Transverse colon (tissue), 4 donors: ENCODE results near the gene MAP4K2. TPM values are rescaled to one million over a fixed set of nuclear protein-coding genes. Genes with fewer than 3 reads are reported as not detected.
A peak's percentile ranks its signal among the peaks of the same experiment; 100 is the strongest.

Experiments
- DNase-seq: peaks from one replicate; pipeline ENCODE4 v3.0.0-alpha.2; 2019
- H3K27ac ChIP-seq, 4 donors: fragments of 200-600 bp; sonication (generic); 2 replicates each; pipeline ENCODE4 v1.5.1; 2016 to 2018; ENCODE audit warnings: inconsistent platforms in 4 of 4
- H3K27me3 ChIP-seq: fragments of 200-600 bp; sonication (generic); 2 replicates; pipeline ENCODE4 v1.5.1; 2017; ENCODE audit warnings: inconsistent platforms
- H3K36me3 ChIP-seq, 4 donors: fragments of 200-600 bp; sonication (generic); 2 replicates each; pipeline ENCODE4 v1.5.1; 2017 to 2019; ENCODE audit warnings: inconsistent platforms in 4 of 4
- H3K4me1 ChIP-seq, 4 donors: fragments of 200-600 bp; sonication (generic); 2 replicates each; pipeline ENCODE4 v1.5.1; 2017 to 2020; ENCODE audit warnings: inconsistent platforms in 4 of 4
- H3K4me3 ChIP-seq, 4 donors: fragments of 200-600 bp; sonication (generic); 1 replicate in 1 of 4; 2 replicates in 3 of 4; pipeline versions ENCODE4 v1.5.1 to v1.6.1; 2017 to 2019; ENCODE audit warnings: inconsistent platforms in 4 of 4
- H3K9me3 ChIP-seq, 2 donors: fragments of 200-600 bp; sonication (generic); 2 replicates each; pipeline ENCODE4 v1.5.1; 2017 to 2019; ENCODE audit warnings: inconsistent platforms in 2 of 2
- CTCF ChIP-seq, 5 experiments: fragments of 200-600 bp in 3 of 5; fragments of 450-650 bp in 2 of 5; sonication (generic) in 3 of 5; IDR thresholded peaks; 1 replicate in 2 of 5; 2 replicates in 3 of 5; pipeline ENCODE4 v1.5.1; 2016 to 2017; ENCODE audit warnings: antibody characterized with exemption in 5 of 5, inconsistent platforms in 3 of 5, mild to moderate bottlenecking in 2 of 5, moderate library complexity in 1 of 5
- EP300 ChIP-seq: sonication (generic); formaldehyde crosslinking; IDR thresholded peaks from one replicate; pipeline ENCODE4 v1.6.1; 2017; ENCODE audit warnings: antibody characterized with exemption, low read depth
- POLR2A ChIP-seq: fragments of 450-650 bp; IDR thresholded peaks from one replicate; pipeline ENCODE4 v1.6.1; 2016; ENCODE audit warnings: antibody characterized with exemption, mild to moderate bottlenecking, moderate library complexity
- POLR2AphosphoS5 ChIP-seq, 3 donors: sonication (generic); formaldehyde crosslinking; IDR thresholded peaks; one replicate each; pipeline ENCODE4 v1.6.1; 2016; ENCODE audit warnings: antibody characterized with exemption in 3 of 3
- WGBS, 2 donors: methylation state at CpG; one replicate each; pipeline ENCODE4 v1.1.5; 2018; ENCODE audit warnings: low coverage in 1 of 2; 5-methylcytosine and 5-hydroxymethylcytosine counted together
- in situ Hi-C, 4 donors: fragments of 200-750 bp; cut with MboI; loops; one replicate each; pipeline versions ENCODE4 v1.15.0 to v1.15.1; 2017; ENCODE audit warnings: low sequenced_read_pairs in 3 of 4, low pct_ligation_motif_present in 1 of 4, low pct_unique_long_range_greater_than_20kb in 1 of 4
- intact Hi-C: fragments of 100-400 bp; cut with DNase I; formaldehyde crosslinking; loops from one replicate; pipeline ENCODE4 v1.15.1; 2023; ENCODE audit warnings: low total_unique reads
- total RNA-seq, 4 donors: library from RNA; depleted of rRNA; stranded (reverse); fragments of >200 nt; gene quantifications; one replicate each; pipeline ENCODE4 v1.1.0, GENCODE V29; 2016

The MAP4K2 gene
- total RNA-seq, 4 donors from 2014 or later = 10.1 to 369 (median 90.9) TPM

DNA sequence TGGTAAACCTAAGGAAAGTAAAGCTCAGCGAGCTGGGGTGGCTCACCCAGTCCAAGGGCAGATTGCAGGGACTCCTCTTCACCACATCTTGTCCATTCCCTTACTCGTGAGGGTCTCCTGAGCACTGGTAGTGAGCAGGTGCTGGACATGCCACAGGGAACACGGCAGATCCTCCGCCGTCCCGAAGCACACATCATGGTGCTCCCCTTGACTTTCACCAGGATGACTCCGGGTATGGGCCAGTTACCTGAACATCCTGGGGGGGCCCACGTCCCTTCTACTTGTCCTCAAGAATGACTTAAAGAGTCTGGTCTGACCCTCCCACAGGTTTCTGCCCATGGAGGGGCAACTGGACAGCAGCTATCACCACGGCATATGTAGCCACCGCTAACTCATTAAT lies 16.7 kb downstream of the MAP4K2 start:
- 94% methylated on average over 10 of the region's 10 CpGs; no CpG with 5 or more reads in 1 of the 2 donors for WGBS, 2 donors
- no peak for DNase-seq
- TF ChIP-seq EP300 (no peak), POLR2A (no peak), CTCF (IDR thresholded peaks at IDR 0.05) (no peak), POLR2AphosphoS5 (IDR thresholded peaks at IDR 0.05) (no peak)
- Histone ChIP-seq H3K36me3 (no peaks in the 10 kb centered on the region), H3K27ac (no peak overlapping the region), H3K4me3 (no peak overlapping the region), H3K9me3 (no peaks in the 10 kb centered on the region), H3K27me3 (no peaks in the 10 kb centered on the region), H3K4me1 (peaks cover 0 to 21% (median 3%) of the 10 kb centered on the region in 4 donors)
- intact Hi-C loops = no loop called here
- in situ Hi-C loops = no loop called here

- intact Hi-C loops = no loop called here
- 51 to 52% methylated on average over 10 to 12 of the region's 12 CpGs for WGBS, 2 donors
These were observed 18.0 kb downstream of the MAP4K2 start for GRCh38 chr11:64784813-64785581.

GRCh38 chr11:64778473-64779298 lies 24.3 kb downstream of the MAP4K2 start, which contains the start of gene SF1:
Gene SF1, minus strand, starts transcription at chr11:64778542. Its CDS starts 150 bp downstream, at chr11:64778392.
- WGBS, 2 donors = 1 to 2% methylated on average over 19 to 50 of the region's 80 CpGs
- in situ Hi-C loops = no loop called here

More at GRCh38 chr11:64784813-64785581, 18.0 kb downstream of the MAP4K2 start:
- Histone ChIP-seq H3K4me1 (peaks cover 0 to 26% (median 3%) of the 10 kb centered on the region in 4 donors), H3K4me3 (no peak overlapping the region), H3K27ac (peak overlapping the region in 2 of 4 donors; percentile 3 to 25), H3K36me3 (no peaks in the 10 kb centered on the region), H3K27me3 (no peaks in the 10 kb centered on the region), H3K9me3 (no peaks in the 10 kb centered on the region)
- in situ Hi-C loops = no loop called here
- no peak for TF ChIP-seq POLR2A
- TF ChIP-seq POLR2AphosphoS5 (IDR thresholded peaks at IDR 0.05) = peak in 1 of 3 donors; percentile 6
- no peak for DNase-seq

DNA sequence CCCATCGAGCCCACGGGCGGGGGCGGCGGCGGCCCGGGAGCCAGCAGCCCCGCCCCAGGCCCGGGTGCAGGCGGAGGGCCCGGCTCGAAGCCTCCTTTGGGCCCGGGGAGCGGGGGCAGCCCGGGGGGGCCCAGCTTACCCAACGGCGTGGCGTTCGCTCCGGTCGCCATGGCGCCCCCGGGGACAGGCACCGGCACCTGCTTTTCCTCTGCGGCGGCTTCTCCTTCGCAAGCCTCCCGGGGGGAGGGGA lies 24.9 kb downstream of the MAP4K2 start:
- intact Hi-C loops = no loop called here
- Histone ChIP-seq H3K4me1 (peaks cover 15 to 55% (median 24%) of the 10 kb centered on the region in 4 donors), H3K27ac (peak overlapping the region; percentile 99 to 100 (median 100)), H3K36me3 (peaks cover 0 to 35% (median 17%) of the 10 kb centered on the region in 4 donors), H3K9me3 (no peaks in the 10 kb centered on the region), H3K4me3 (peak overlapping the region; percentile 94 to 99 (median 99)), H3K27me3 (no peaks in the 10 kb centered on the region)
- DNase-seq = no peak
- 0% methylated on average over 18 of the region's 28 CpGs; no CpG with 5 or more reads in 1 of the 2 donors for whole genome bisulfite sequencing, 2 donors
- in situ Hi-C loops = no loop called here
- TF ChIP-seq CTCF (IDR thresholded peaks at IDR 0.05) (no peak), POLR2AphosphoS5 (IDR thresholded peaks at IDR 0.05) (no peak), EP300 (no peak), POLR2A (no peak)

More at GRCh38 chr11:64778473-64779298, 24.3 kb downstream of the MAP4K2 start, which contains the start of gene SF1:
- Histone ChIP-seq H3K4me1 (peaks cover 15 to 49% (median 21%) of the 10 kb centered on the region in 4 donors), H3K4me3 (peak within 1 kb of the TSS; percentile 94 to 99 (median 99)), H3K36me3 (peaks cover 0 to 30% (median 14%) of the 10 kb centered on the region in 4 donors), H3K9me3 (no peaks in the 10 kb centered on the region), H3K27me3 (no peaks in the 10 kb centered on the region), H3K27ac (peak within 1 kb of the TSS; percentile 99 to 100 (median 100))
- TF ChIP-seq POLR2A = peak; percentile 97
- no peak for TF ChIP-seq EP300
- TF ChIP-seq POLR2AphosphoS5 (IDR thresholded peaks at IDR 0.05) = peak; percentile 96 to 99 (median 97)
- peak in 1 of 5 experiments; percentile 34 for TF ChIP-seq CTCF (IDR thresholded peaks at IDR 0.05)
- intact Hi-C loops = no loop called here
- peak; percentile 99 for DNase-seq
